ENCODE measurements around the gene LCE2A. TPM values are rescaled to one million over a fixed set of nuclear protein-coding genes. Genes with fewer than 3 reads are reported as not detected.

The LCE2A gene
- total and polyA plus RNA-seq, 2 of the 8 experiments (the other 6 are each of a cell fraction or from before 2014, with no cell fraction given): not detected

- TF ChIP-seq, protein P1, sequence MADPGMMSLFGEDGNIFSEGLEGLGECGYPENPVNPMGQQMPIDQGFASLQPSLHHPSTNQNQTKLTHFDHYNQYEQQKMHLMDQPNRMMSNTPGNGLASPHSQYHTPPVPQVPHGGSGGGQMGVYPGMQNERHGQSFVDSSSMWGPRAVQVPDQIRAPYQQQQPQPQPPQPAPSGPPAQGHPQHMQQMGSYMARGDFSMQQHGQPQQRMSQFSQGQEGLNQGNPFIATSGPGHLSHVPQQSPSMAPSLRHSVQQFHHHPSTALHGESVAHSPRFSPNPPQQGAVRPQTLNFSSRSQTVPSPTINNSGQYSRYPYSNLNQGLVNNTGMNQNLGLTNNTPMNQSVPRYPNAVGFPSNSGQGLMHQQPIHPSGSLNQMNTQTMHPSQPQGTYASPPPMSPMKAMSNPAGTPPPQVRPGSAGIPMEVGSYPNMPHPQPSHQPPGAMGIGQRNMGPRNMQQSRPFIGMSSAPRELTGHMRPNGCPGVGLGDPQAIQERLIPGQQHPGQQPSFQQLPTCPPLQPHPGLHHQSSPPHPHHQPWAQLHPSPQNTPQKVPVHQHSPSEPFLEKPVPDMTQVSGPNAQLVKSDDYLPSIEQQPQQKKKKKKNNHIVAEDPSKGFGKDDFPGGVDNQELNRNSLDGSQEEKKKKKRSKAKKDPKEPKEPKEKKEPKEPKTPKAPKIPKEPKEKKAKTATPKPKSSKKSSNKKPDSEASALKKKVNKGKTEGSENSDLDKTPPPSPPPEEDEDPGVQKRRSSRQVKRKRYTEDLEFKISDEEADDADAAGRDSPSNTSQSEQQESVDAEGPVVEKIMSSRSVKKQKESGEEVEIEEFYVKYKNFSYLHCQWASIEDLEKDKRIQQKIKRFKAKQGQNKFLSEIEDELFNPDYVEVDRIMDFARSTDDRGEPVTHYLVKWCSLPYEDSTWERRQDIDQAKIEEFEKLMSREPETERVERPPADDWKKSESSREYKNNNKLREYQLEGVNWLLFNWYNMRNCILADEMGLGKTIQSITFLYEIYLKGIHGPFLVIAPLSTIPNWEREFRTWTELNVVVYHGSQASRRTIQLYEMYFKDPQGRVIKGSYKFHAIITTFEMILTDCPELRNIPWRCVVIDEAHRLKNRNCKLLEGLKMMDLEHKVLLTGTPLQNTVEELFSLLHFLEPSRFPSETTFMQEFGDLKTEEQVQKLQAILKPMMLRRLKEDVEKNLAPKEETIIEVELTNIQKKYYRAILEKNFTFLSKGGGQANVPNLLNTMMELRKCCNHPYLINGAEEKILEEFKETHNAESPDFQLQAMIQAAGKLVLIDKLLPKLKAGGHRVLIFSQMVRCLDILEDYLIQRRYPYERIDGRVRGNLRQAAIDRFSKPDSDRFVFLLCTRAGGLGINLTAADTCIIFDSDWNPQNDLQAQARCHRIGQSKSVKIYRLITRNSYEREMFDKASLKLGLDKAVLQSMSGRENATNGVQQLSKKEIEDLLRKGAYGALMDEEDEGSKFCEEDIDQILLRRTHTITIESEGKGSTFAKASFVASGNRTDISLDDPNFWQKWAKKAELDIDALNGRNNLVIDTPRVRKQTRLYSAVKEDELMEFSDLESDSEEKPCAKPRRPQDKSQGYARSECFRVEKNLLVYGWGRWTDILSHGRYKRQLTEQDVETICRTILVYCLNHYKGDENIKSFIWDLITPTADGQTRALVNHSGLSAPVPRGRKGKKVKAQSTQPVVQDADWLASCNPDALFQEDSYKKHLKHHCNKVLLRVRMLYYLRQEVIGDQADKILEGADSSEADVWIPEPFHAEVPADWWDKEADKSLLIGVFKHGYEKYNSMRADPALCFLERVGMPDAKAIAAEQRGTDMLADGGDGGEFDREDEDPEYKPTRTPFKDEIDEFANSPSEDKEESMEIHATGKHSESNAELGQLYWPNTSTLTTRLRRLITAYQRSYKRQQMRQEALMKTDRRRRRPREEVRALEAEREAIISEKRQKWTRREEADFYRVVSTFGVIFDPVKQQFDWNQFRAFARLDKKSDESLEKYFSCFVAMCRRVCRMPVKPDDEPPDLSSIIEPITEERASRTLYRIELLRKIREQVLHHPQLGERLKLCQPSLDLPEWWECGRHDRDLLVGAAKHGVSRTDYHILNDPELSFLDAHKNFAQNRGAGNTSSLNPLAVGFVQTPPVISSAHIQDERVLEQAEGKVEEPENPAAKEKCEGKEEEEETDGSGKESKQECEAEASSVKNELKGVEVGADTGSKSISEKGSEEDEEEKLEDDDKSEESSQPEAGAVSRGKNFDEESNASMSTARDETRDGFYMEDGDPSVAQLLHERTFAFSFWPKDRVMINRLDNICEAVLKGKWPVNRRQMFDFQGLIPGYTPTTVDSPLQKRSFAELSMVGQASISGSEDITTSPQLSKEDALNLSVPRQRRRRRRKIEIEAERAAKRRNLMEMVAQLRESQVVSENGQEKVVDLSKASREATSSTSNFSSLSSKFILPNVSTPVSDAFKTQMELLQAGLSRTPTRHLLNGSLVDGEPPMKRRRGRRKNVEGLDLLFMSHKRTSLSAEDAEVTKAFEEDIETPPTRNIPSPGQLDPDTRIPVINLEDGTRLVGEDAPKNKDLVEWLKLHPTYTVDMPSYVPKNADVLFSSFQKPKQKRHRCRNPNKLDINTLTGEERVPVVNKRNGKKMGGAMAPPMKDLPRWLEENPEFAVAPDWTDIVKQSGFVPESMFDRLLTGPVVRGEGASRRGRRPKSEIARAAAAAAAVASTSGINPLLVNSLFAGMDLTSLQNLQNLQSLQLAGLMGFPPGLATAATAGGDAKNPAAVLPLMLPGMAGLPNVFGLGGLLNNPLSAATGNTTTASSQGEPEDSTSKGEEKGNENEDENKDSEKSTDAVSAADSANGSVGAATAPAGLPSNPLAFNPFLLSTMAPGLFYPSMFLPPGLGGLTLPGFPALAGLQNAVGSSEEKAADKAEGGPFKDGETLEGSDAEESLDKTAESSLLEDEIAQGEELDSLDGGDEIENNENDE (IDR thresholded peaks at IDR 0.05; ENCODE audit: insufficient replicate concordance, low read length): no peak
- no peak for TF ChIP-seq TEAD4 (IDR thresholded peaks at IDR 0.05; ENCODE audit: low read depth, low read length)
Observed at GRCh38 chr1:152667648-152668047, 30.5 kb upstream of the LCE2A start (continued).

Measured in H1 (cell line).